NCI-H524 (cell line): ENCODE measurements around the gene MTURN.
"Not testable (repeated sequence)": the region's sequence is repeated elsewhere in the genome, so short reads cannot be mapped to it uniquely, and the experiment has no call there.

Source experiments
- DNase-seq, 2 experiments: peaks; one replicate each; lab custom pipeline; 2025; lab: John Stamatoyannopoulos, UW

Gene MTURN

DNA sequence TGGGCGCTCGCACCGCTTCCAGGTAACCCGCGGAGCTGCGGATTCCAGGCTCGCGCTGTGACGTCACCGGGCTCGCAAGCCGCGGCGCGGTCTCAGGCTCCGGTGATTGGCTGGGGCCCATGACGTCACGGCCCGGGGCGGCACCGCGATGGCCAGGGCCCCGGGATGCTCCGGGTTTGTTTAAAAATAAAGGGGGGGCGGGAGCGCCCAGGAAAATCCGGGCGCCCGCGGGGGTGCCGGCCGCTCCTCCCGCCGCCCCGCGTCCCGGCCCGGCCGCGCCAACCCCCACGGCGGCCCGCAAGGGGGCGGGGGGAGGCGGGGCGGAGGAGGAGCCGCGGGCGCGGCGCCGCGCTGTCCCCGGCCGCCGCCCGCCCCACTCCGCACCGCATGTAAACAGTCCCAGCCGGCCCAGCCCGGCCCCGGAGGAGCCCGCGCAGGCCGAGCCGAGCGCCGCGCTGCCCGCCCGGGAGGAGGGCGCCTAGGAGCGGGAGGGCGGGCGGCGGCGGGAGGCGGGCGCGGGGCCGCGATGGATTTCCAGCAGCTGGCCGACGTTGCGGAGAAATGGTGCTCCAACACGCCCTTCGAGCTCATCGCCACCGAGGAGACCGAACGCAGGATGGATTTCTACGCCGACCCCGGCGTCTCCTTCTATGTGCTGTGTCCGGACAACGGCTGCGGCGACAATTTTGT, at the start of gene MTURN:
MTURN (plus strand) TSS at position 376 of the 690 bp plus-strand sequence; CDS start at position 527, 151 bp downstream.
- DNase-seq, result peak; percentile 46 to 60

- DNase-seq, result no peak
Measured at GRCh38 chr7:30086529-30086928, 48.3 kb upstream of the MTURN start.

DNA sequence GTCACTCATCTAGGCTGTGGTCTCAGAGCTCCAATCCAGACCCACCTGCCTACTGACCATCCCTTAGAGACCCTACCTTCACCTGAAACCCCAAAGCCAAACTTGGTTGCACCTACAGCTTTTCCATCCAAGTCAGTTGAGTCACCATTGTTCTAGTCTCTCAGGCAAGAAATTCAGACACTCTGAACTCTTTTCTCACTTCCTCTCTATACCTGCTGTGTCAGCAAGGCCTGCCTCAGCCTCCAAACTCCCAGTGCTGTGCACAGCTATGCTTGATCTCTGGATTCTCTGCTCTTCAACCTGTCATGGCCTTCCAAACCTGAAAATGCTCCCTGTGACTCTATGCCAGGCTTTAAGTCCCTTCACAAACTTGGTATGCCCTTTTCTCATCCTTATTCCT, 47.4 kb upstream of the MTURN start:
- no peak for DNase-seq

GRCh38 chr7:30088362-30088761, 46.4 kb upstream of the MTURN start:
- no peak for DNase-seq

GRCh38 chr7:30090111-30090510, 44.7 kb upstream of the MTURN start:
- DNase-seq, result no peak

DNA sequence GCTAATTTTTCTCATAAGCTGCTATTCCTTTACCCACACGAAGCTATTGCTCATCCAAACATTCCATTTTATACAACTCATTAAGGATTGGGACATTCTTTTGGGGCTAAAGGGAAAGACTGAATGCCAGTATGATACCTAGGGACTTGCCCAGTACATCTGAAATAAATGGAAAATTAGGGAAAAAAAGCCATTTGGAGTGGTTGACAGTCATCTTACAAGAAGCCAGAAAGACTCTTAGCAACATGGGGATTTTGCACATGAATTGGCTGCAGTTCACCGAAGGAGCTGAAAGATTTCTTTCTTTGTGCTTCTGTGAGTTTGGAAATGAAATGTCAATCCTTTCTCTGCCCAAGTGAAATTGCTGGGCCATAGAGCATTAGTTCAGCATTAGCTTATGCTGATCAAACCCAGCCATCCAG, 43.3 kb upstream of the MTURN start:
- no peak for DNase-seq

DNA sequence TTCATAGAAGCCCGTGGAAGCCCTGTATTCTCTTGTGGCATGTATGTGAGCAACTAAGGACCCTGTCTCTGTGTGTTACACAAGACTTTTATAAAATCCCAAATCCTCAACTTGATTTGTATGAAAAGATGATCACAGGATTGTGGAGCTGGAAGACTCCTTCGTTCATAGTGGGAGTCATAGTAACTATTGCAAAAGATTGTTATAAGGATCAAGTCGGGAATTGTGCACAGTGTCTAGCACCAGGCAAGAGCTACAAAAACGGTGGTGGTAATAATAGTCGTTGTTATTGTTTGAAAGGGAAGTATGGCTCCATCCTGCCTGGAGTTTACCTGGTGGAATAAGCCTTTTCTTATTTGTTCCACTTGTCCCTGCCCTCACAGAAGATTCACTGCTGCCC, 42.8 kb upstream of the MTURN start:
- no peak for DNase-seq

DNA sequence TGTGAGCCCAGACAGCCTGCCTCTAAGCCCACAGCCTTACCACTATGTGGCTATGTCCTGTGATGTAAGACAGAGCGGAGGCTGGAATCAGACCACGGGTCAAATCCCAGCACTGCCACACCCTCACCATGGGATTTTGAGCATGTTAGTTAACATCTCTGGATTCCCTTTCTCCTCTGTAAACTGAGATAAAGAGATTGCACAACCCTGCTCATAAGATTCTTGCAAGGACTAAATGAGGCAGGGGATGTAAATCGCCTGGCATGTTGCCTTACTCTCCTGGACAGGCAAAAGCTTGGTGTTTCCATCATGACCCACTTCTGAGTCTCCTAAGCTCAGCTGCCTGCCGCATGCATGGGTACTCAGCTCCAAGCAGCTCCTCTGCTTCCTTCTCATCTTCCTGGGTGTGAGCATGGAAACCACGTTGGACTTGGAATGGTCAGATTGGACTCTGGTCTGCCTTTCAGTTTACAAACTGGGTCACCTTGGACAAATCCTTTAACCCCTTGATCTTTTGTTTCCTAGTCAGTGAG, 41.3 kb upstream of the MTURN start:
- DNase-seq, result no peak

- not testable (repeated sequence) for DNase-seq
Measured at GRCh38 chr7:30098599-30098998, 36.2 kb upstream of the MTURN start.

DNA sequence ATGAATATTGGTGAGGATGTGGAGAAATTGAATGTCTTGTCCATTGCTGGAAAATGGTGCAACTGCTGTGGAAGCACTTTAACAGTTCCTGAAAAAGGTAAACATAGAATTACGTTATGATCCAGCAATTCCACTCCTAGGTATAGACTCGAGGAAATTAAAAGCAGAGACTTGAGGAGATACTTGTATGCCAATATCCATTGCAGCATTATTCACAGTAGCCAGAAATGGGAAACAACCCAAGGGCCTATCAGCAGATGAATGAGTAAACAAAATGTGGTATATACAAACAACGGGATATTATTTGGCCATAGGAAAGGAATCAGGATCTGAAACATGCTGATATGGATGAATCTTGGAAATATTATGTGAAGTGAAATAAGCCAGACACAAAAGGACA, 32.5 kb upstream of the MTURN start:
- DNase-seq, result no peak

DNA sequence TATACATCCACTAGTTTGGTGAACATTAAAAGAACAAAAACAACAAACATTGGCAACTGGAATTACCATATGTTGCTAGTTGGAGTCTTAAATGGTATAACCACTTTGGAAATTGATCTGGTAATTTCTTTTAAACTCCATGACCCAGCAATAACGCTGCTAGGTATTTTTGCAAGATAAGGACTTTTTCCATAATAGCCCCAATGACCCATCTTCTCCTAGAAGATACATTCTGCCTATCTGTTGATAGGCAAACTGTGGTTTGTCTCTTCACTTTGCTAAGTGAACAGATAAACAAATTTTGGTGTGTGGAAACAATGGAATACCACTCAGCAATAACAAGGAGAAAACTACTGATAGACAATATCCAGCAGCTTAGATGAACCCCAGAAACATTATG, 30.6 kb upstream of the MTURN start:
- no peak for DNase-seq

DNA sequence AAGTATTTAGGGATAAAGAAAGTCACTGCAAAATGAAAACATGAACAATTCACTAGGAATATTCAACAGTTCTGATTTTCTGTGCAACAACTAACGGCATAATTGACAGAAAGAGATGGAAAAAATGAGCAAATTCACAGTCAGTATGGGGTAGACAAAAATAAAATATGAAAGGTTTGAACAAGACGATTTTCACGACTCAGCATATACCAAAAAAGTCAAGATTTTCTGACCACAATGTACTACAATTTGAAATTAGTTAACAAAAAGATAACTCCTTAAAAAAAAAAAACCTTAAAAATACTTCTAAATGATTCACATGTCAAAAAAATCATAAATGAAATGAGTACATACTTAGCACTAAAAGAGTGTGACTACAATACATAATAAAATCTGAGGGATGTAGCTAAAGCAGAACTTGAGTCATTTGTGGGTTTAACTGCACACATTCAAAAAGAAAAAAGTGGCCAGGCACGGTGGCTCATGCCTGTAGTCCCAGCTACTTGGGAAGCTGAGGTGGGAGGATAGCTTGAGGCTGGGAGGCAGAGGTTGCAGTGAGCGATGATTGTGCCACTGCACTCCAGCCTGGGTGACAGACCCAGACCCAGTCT, 22.6 kb upstream of the MTURN start:
- DNase-seq, result no peak

GRCh38 chr7:30113144-30113543, 21.6 kb upstream of the MTURN start:
- DNase-seq, result no peak

DNA sequence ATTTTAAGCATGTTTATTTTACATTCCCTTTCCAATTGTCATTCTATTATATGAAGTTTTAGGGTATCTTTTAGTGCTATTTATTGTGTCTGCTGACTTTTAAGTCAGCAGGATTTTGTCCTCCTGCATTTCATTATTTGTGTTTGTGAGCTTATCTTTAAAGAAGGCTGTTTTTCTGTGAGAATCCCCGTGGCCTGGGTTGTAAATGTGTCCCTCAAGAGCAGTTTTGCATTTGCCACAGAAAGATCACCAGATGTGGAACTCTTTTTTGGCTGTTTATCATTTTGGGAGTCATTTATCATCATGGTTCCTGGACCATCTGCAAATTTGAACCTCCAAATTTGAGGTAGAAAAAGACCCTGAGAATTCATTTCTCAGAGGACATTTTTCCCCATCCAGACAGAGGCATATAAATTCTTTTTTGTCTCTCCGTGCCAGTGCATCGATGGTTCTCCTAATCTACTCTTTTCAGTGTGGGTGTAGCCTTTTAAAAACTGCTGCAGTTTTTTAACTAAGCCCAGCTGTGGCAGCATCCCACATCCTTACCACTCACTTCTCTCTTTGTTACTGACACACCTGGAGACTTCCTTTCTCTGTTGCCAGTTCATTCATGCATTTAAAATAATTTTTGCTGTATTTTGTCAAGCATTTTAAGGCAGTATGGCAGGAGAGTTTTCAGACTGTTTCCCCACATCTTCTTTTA, 20.1 kb upstream of the MTURN start:
- no peak for DNase-seq

DNA sequence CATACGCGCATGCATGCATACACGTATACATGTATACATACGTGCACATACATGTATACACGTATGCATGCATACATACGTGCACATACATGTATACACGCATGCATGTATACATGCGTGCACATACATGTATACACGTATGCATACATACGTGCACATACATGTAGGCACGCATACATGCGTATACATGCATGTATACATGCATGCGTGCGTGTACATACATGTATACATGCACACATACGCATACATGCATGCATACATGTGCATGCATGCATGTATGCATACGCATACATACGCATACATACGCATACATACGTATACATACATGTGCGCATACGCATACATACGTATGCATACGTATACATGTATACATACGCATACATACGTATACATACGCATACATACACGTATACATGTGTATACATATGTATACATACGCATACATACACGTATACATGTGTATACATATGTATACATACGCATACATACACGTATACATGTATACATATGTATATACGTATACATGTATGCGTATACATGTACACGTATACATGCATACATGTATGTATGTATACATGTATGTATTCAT, 19.0 kb upstream of the MTURN start:
- DNase-seq, result no peak

GRCh38 chr7:30116771-30117170, 18.0 kb upstream of the MTURN start:
- no peak for DNase-seq

GRCh38 chr7:30117896-30118295, 16.9 kb upstream of the MTURN start:
- no peak for DNase-seq

DNA sequence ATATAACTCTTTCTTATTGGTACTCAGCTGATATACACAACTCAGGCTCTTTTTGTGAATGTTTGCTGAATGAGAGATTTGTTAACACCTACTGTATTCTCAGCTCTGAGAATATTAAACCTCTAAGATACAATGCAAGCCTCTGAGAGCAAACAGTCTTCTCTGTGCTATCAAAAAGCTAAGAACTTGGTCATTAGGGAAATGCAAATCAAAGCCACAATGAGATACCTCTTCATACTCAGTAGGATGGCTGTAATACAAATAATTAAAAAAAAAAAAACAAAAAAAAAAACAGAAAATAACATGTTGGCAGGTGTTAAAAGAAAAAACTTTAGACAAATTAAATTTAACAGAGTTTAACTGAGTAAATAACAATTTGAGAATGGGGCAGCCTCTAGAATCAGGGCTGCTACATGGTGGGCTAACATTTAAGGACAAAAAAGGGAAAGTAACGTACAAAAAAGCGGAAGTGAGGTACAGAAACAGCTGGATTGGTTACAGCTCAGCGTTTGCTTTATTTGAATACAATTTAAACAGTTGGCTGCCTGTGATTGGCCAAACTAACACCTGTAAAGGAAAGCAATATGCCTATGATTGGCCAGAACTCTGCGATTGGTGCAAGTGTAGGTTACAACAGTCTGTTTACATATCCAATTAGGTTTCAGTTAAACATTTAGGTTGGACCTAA, 14.8 kb upstream of the MTURN start:
- DNase-seq, result no peak

- no peak for DNase-seq
Measured at GRCh38 chr7:30133736-30134610, 813 bp upstream of the MTURN start.

- DNase-seq, result peak; percentile 11 to 42
Measured at GRCh38 chr7:30135301-30136116, 723 bp downstream of the MTURN start.
